CD4-positive, alpha-beta memory T cell (primary cell): ENCODE measurements around the gene SLAMF9. TPM values are rescaled to one million over a fixed set of nuclear protein-coding genes. Genes with fewer than 3 reads are reported as not detected.

Experiments
- CTCF ChIA-PET: fragments of 350-600 bp; sonication (Branson Sonifier 250); formaldehyde crosslinking; loops from one replicate; lab custom pipeline; 2021; ENCODE audit warnings: inconsistent platforms; ENCODE audit not compliant: partially characterized antibody; lab: Charles Lee
- POLR2A ChIA-PET: fragments of 350-600 bp; sonication (Branson Sonifier 250); formaldehyde crosslinking; loops from one replicate; lab custom pipeline; 2021; ENCODE audit not compliant: partially characterized antibody; lab: Charles Lee
- DNase-seq, 5 donors: peaks; one replicate each; pipeline versions ENCODE4 v3.0.0 to v3.0.0-alpha.2; 2020 to 2022; ENCODE audit warnings: mixed read lengths in 1 of 5
- H3K27ac ChIP-seq: one replicate; pipeline ENCODE4 v1.7.0; 2013; ENCODE audit warnings: low read depth, low read length
- H3K27me3 ChIP-seq: 2 replicates; pipeline ENCODE4 v1.7.0; 2013; ENCODE audit warnings: mild to moderate bottlenecking, low read length, moderate library complexity; ENCODE audit not compliant: insufficient read depth
- H3K36me3 ChIP-seq: 2 replicates; pipeline ENCODE4 v1.7.0; 2013; ENCODE audit warnings: mild to moderate bottlenecking, low read length, moderate library complexity; ENCODE audit not compliant: insufficient read depth
- H3K4me1 ChIP-seq: 2 replicates; pipeline ENCODE4 v1.7.0; 2013; ENCODE audit warnings: mild to moderate bottlenecking, low read length, moderate library complexity; ENCODE audit not compliant: insufficient read depth
- H3K4me3 ChIP-seq, 2 donors: one replicate each; pipeline ENCODE4 v1.7.0; 2013; ENCODE audit warnings: low read length in 2 of 2, mild to moderate bottlenecking in 1 of 2
- H3K9me3 ChIP-seq, 2 donors: one replicate each; pipeline ENCODE4 v1.7.0; 2013; ENCODE audit warnings: low read length in 2 of 2, control low read depth in 1 of 2; ENCODE audit not compliant: control insufficient read depth in 1 of 2
- H3K27ac Mint-ChIP-seq, 7 donors: one replicate each; pipeline ENCODE4 v1.8.0; 2020 to 2021; ENCODE audit warnings: mixed read lengths in 7 of 7, mild to moderate bottlenecking in 6 of 7, inconsistent platforms in 3 of 7, moderate library complexity in 3 of 7
- H3K27me3 Mint-ChIP-seq, 2 donors: one replicate each; pipeline ENCODE4 v1.8.0; 2020 to 2021; ENCODE audit warnings: mixed read lengths in 2 of 2
- H3K36me3 Mint-ChIP-seq, 2 donors: one replicate each; pipeline ENCODE4 v1.8.0; 2020 to 2021; ENCODE audit warnings: mixed read lengths in 2 of 2, inconsistent platforms in 1 of 2, mild to moderate bottlenecking in 1 of 2
- H3K4me1 Mint-ChIP-seq, 4 donors: one replicate each; pipeline ENCODE4 v1.8.0; 2020 to 2021; ENCODE audit warnings: mixed read lengths in 4 of 4, mild to moderate bottlenecking in 1 of 4
- H3K4me3 Mint-ChIP-seq, 8 donors: one replicate each; pipeline ENCODE4 v1.8.0; 2020 to 2021; ENCODE audit warnings: mixed read lengths in 8 of 8, mild to moderate bottlenecking in 7 of 8, moderate library complexity in 6 of 8, inconsistent platforms in 3 of 8
- H3K9me3 Mint-ChIP-seq, 8 donors: one replicate each; pipeline ENCODE4 v1.8.0; 2020 to 2021; ENCODE audit warnings: mixed read lengths in 8 of 8, mild to moderate bottlenecking in 5 of 8, inconsistent platforms in 3 of 8, moderate library complexity in 1 of 8
- intact Hi-C: fragments of 100-400 bp; cut with micrococcal nuclease; formaldehyde crosslinking; loops from one replicate; pipeline ENCODE4 v1.15.1; 2023
- polyA plus RNA-seq, 2 donors: library from polyadenylated mRNA; unstranded; fragments of 300-500 nt; fragmentation: Illumina TruSeq; gene quantifications; one replicate each; pipeline ENCODE4 v1.2.3, GENCODE V29; 2021
- total RNA-seq, 2 experiments: library from RNA; stranded (reverse); gene quantifications; one replicate each; pipeline ENCODE4 v1.2.3, GENCODE V29; 2021

The SLAMF9 gene
- total RNA-seq (not detected), polyA plus RNA-seq (not detected)

DNA sequence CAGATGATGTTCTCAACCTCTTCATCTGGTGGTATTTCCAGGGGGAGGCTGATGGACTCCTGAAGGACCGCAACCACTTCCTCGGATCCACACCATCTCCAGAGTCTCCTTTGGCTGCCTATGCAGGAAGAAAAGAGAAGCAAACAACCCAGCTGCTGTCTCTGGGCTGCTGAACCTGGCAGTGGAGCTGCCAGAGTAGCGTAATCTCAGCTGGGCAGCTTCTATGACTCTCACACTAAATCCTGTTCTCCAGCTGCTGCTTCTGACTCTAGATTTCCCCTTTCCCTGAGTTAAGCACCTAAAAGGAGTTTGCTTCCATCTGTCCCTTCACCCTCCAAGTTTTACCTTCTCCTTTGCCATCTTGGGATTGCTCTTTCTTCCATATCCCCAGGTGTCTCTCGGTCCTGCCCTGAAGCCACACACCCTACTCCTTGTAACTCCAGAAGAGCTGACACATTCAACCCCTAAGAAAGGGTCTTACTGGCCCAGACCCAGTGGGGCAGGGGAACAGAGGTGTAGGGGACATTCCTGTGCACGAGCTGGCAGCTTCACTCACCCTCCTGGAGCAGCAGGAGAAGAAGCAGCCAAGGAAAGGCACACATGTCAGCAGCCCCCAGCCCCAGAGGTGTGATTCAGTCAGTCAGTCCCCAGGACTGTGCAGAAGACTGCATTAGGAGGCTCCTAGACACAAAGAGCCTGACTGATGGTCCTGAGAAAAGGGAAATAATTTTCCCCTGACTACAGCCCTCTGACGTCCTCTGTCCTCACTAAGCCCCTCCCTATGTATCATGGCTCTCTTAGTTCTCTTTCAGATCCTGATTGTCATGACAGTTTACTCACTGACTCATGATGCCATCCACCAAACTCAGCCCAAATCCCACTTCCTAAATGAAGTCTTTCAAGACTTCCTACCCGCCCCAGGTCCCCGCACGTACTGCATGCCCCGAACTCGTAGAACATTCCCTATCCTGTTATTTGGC lies at the start of gene SLAMF9:
Gene SLAMF9 (minus strand): TSS at position 702 of the 980 bp plus-strand sequence. CDS start 100 bp downstream, at position 602.
- Histone ChIP-seq H3K27me3 (no peaks in the 10 kb centered on the region), H3K4me1 (no peaks in the 10 kb centered on the region), H3K4me3 (no peak within 1 kb of the TSS), H3K36me3 (no peaks in the 10 kb centered on the region), H3K27ac (no peak within 1 kb of the TSS), H3K9me3 (no peaks in the 10 kb centered on the region)
- Mint-ChIP-seq H3K4me3 (no peak within 1 kb of the TSS), H3K9me3 (no peaks in the 10 kb centered on the region), H3K4me1 (no peaks in the 10 kb centered on the region), H3K27ac (no peak within 1 kb of the TSS), H3K36me3 (no peaks in the 10 kb centered on the region), H3K27me3 (peaks cover 31 to 32% of the 10 kb centered on the region in 2 donors)
- intact Hi-C loops = no loop called here
- ChIA-PET CTCF (interaction anchor here (0.6 to 2.6 kb wide), 2 partner anchors 53 to 54 kb away, joined by 3 to 10 read pairs; no protein-coding TSS in a partner anchor), POLR2A (no interaction called here)
- DNase-seq = no peak

DNA sequence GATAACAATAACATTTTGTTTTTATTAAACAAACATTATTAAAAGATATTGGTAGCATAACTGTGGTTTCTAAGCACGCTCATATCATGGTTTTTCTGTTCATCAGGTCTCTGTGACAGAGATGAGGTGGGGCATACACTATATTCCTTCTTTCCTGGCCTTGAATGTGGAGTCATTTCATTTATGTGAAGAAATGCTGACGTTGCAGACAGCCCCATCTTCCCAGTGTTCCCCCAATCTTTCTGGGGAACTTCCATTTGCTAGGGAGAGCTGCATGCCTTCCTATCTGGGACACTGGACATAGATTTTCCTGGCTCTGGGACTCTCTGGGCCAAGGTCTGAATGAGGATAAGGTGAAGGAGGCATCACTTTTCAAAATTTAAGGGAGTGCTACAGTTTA lies 47.4 kb upstream of the SLAMF9 start:
- ChIA-PET CTCF (interaction anchor here (1.0 to 7.5 kb wide), 2 partner anchors 10 to 65 kb away, joined by 3 to 120 read pairs; no protein-coding TSS in a partner anchor), POLR2A (no interaction called here)
- H3K4me1 ChIP-seq = no peaks in the 10 kb centered on the region
- peaks cover 0 to 4% (median 0%) of the 10 kb centered on the region in 4 donors for H3K4me1 Mint-ChIP-seq
- H3K27me3 ChIP-seq = no peaks in the 10 kb centered on the region
- intact Hi-C loops = no loop called here
- peaks cover 5 to 6% of the 10 kb centered on the region in 2 donors for H3K27me3 Mint-ChIP-seq
- no peak overlapping the region for H3K27ac ChIP-seq
- H3K9me3 Mint-ChIP-seq = no peaks in the 10 kb centered on the region
- no peaks in the 10 kb centered on the region for H3K9me3 ChIP-seq
- H3K36me3 Mint-ChIP-seq = no peaks in the 10 kb centered on the region
- no peak overlapping the region for H3K4me3 Mint-ChIP-seq
- H3K4me3 ChIP-seq = no peak overlapping the region
- no peaks in the 10 kb centered on the region for H3K36me3 ChIP-seq
- no peak overlapping the region for H3K27ac Mint-ChIP-seq
- no peak for DNase-seq

DNA sequence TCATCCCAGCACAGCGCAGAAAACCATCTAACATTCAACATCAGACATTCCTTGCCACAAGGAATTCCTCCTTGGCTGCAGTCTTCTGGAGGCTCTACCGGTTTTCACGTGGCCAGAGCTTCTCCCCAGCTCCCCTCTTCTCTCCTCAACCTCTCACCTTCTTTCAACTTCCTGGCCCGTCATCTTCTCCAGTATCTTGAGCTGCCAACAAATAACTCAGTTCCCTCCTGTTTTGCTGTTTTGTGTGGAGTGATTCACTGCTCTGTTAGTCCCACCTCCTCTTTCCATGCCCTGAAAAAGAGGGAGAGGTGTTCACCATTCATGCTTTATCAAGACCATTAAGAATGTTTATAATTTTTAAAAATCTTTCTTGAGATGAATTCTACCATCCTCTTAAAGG lies 45.2 kb upstream of the SLAMF9 start:
- intact Hi-C loops = no loop called here
- Mint-ChIP-seq H3K27ac (peak overlapping the region in 1 of 7 donors; percentile 45), H3K36me3 (no peaks in the 10 kb centered on the region), H3K27me3 (peaks cover 11 to 14% of the 10 kb centered on the region in 2 donors), H3K4me1 (peaks cover 0 to 4% (median 0%) of the 10 kb centered on the region in 4 donors), H3K4me3 (no peak overlapping the region), H3K9me3 (no peaks in the 10 kb centered on the region)
- H3K27ac ChIP-seq = no peak overlapping the region
- no peak for DNase-seq
- H3K4me1 ChIP-seq = no peaks in the 10 kb centered on the region
- CTCF ChIA-PET = interaction anchor here (0.7 to 2.2 kb wide), 2 partner anchors 9 to 200 kb away, joined by 3 to 15 read pairs; no protein-coding TSS in a partner anchor
- no peaks in the 10 kb centered on the region for H3K9me3 ChIP-seq
- POLR2A ChIA-PET = no interaction called here
- no peaks in the 10 kb centered on the region for H3K27me3 ChIP-seq
- H3K36me3 ChIP-seq = no peaks in the 10 kb centered on the region
- no peak overlapping the region for H3K4me3 ChIP-seq

DNA sequence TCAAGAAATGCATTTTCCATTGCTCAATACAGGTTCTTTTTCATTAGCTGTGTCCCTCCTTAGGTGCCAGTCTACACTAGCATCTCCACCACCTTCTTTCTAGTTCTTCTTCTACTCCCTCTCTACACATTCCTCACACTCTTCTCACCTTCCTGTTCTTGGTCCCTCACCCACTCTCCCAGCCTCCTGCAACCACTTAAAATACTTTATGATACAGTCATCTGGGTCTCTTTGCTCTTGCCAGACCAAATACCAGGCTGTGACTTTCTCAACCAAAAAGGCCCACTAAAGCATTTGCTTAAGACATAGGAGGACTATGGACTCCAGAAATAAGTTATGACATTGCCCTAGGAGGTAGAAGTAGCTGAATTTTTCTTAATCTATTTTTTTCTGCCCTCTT lies 42.6 kb upstream of the SLAMF9 start:
- intact Hi-C loops = no loop called here
- H3K4me1 Mint-ChIP-seq = peaks cover 0 to 6% (median under 1%) of the 10 kb centered on the region in 4 donors
- Histone ChIP-seq H3K27ac (no peak overlapping the region), H3K27me3 (no peaks in the 10 kb centered on the region), H3K4me3 (no peak overlapping the region), H3K4me1 (no peaks in the 10 kb centered on the region), H3K9me3 (no peaks in the 10 kb centered on the region), H3K36me3 (no peaks in the 10 kb centered on the region)
- H3K9me3 Mint-ChIP-seq = no peaks in the 10 kb centered on the region
- no peaks in the 10 kb centered on the region for H3K36me3 Mint-ChIP-seq
- no peak for DNase-seq
- CTCF ChIA-PET = no interaction called here
- peak overlapping the region in 1 of 7 donors; percentile 47 for H3K27ac Mint-ChIP-seq
- H3K4me3 Mint-ChIP-seq = no peak overlapping the region
- POLR2A ChIA-PET = no interaction called here
- peaks cover 14% of the 10 kb centered on the region in 2 donors for H3K27me3 Mint-ChIP-seq

DNA sequence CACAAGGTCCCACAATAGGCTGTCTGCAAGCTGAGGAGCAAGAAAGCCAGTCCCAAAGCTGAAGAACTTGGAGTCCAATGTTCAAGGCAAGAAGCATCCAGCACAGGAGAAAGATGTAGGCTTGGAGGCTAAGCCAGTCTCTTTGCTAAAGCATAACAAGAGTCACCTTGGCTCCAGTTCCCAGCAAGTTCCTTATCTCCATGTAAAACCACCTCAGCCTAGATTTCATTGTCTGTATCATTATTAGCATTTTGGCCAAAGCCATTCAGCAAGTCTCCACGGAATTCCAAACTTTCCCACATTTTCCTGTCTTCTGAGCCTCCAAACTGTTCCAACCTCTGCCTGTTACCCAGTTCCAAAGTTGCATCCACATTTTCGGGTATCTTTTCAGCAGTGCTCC lies 40.9 kb upstream of the SLAMF9 start:
- Histone ChIP-seq H3K4me1 (no peaks in the 10 kb centered on the region), H3K9me3 (no peaks in the 10 kb centered on the region), H3K36me3 (no peaks in the 10 kb centered on the region), H3K27ac (no peak overlapping the region), H3K27me3 (no peaks in the 10 kb centered on the region), H3K4me3 (no peak overlapping the region)
- H3K27me3 Mint-ChIP-seq = peaks cover 13 to 14% of the 10 kb centered on the region in 2 donors
- no peaks in the 10 kb centered on the region for H3K9me3 Mint-ChIP-seq
- H3K4me1 Mint-ChIP-seq = peaks cover 0 to 10% (median 4%) of the 10 kb centered on the region in 4 donors
- ChIA-PET POLR2A (no interaction called here), CTCF (interaction anchor here (0.6 to 1.8 kb wide), 2 partner anchors 11 to 207 kb away, joined by 3 to 8 read pairs; no protein-coding TSS in a partner anchor)
- DNase-seq = no peak
- intact Hi-C loops = no loop called here
- H3K4me3 Mint-ChIP-seq = no peak overlapping the region
- H3K27ac Mint-ChIP-seq = no peak overlapping the region
- no peaks in the 10 kb centered on the region for H3K36me3 Mint-ChIP-seq

DNA sequence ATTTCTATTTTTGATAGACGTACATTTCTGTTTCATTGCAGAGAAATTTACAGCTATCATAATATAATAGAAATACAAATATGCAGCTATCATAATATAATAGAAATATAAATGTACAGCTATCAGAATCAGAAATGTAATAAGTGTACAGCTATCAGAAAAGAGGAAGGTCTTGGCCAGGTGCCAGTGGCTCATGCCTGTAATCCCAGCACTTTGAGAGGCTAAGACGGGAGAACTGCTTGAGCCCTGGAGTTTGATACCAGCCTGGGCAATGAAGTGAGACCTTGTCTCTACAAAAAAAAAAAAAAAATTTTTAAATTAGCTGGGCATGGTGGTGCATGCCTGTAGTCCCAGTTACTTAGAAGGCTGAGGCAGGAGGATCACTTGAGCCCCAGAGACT lies 39.9 kb upstream of the SLAMF9 start:
- H3K9me3 Mint-ChIP-seq = no peaks in the 10 kb centered on the region
- Histone ChIP-seq H3K4me1 (no peaks in the 10 kb centered on the region), H3K27me3 (no peaks in the 10 kb centered on the region), H3K27ac (no peak overlapping the region), H3K4me3 (no peak overlapping the region), H3K9me3 (no peaks in the 10 kb centered on the region), H3K36me3 (no peaks in the 10 kb centered on the region)
- ChIA-PET POLR2A (no interaction called here), CTCF (interaction anchor here (1.1 to 1.8 kb wide), 4 partner anchors 10 to 195 kb away, joined by 5 to 9 read pairs (median 6); no protein-coding TSS in a partner anchor)
- intact Hi-C loops = no loop called here
- no peak overlapping the region for H3K27ac Mint-ChIP-seq
- H3K4me3 Mint-ChIP-seq = no peak overlapping the region
- no peak for DNase-seq
- H3K36me3 Mint-ChIP-seq = no peaks in the 10 kb centered on the region
- peaks cover 0 to 7% (median 4%) of the 10 kb centered on the region in 4 donors for H3K4me1 Mint-ChIP-seq
- peaks cover 13% of the 10 kb centered on the region in 2 donors for H3K27me3 Mint-ChIP-seq

DNA sequence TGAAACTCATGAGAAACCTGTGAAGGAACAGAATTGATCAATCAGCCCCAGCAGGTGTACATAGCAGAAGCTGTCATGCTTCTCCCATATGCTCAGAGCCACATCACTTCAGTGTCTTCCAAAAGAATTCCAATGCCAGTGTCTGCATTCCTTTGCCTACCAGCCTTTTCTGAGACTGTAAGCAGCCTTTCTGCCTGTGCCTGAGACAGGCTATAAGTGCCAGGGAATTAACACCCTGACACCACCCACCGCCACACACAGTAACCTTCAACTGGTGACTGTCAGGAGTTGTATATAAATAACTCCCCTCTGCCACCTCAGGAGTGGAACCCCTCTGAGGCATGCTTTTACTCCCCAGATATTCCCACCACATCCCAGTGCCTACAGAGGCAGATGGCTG lies 38.1 kb upstream of the SLAMF9 start:
- peaks cover 0 to 7% (median 4%) of the 10 kb centered on the region in 4 donors for H3K4me1 Mint-ChIP-seq
- H3K27ac Mint-ChIP-seq = no peak overlapping the region
- H3K4me3 ChIP-seq = no peak overlapping the region
- ChIA-PET POLR2A (no interaction called here), CTCF (interaction anchor here (1.2 to 1.5 kb wide), 2 partner anchors 9 to 15 kb away, joined by 3 to 9 read pairs; no protein-coding TSS in a partner anchor)
- no peak overlapping the region for H3K27ac ChIP-seq
- H3K9me3 ChIP-seq = no peaks in the 10 kb centered on the region
- H3K27me3 Mint-ChIP-seq = peaks cover 14 to 18% of the 10 kb centered on the region in 2 donors
- H3K36me3 ChIP-seq = no peaks in the 10 kb centered on the region
- no peaks in the 10 kb centered on the region for H3K27me3 ChIP-seq
- H3K4me3 Mint-ChIP-seq = no peak overlapping the region
- DNase-seq = no peak
- H3K9me3 Mint-ChIP-seq = no peaks in the 10 kb centered on the region
- intact Hi-C loops = no loop called here
- no peaks in the 10 kb centered on the region for H3K36me3 Mint-ChIP-seq
- no peaks in the 10 kb centered on the region for H3K4me1 ChIP-seq
